ENCODE results near the gene DLX3. TPM values are rescaled to one million over a fixed set of nuclear protein-coding genes. Genes with fewer than 3 reads are reported as not detected.

Gene DLX3
- total and polyA plus RNA-seq, 2 donors (not counting 1 experiment from before 2014, with no cell fraction given), result not detected

GRCh38 chr17:49984283-49984682 lies 10.7 kb downstream of the DLX3 start:
- Histone ChIP-seq H3K4me1 (ENCODE audit: control insufficient read depth, extremely low read depth, insufficient read depth, low read length) (no peaks in the 10 kb centered on the region), H3K4me2 (ENCODE audit: extremely low read depth, insufficient read depth, low read length) (no peak overlapping the region), H4K20me1 (ENCODE audit: control insufficient read depth, extremely low read depth, insufficient read depth, low read length) (no peaks in the 10 kb centered on the region), H3K27me3 (ENCODE audit: control insufficient read depth, insufficient read depth, low read length) (peaks cover 40% of the 10 kb centered on the region), H3K9me3 (ENCODE audit: control insufficient read depth, insufficient read depth, low read depth, low read length) (no peaks in the 10 kb centered on the region), H3K79me2 (ENCODE audit: control insufficient read depth, insufficient read depth, low read length) (no peaks in the 10 kb centered on the region), H3K27ac (ENCODE audit: insufficient read depth, low read length) (no peak overlapping the region), H3K4me3 (replicated peaks in 1 of 4; ENCODE audit: control extremely low read depth in 1 of 4, insufficient read depth in 1 of 4, low read depth in 3 of 4, low read length in 4 of 4) (no peak overlapping the region), H3K36me3 (ENCODE audit: control insufficient read depth, insufficient read depth, low read length) (no peaks in the 10 kb centered on the region), H2AFZ (ENCODE audit: low read length) (no peak overlapping the region), H3K9ac (ENCODE audit: insufficient read depth, low read length) (no peak overlapping the region)
- no peak for TF ChIP-seq CTCF (conservative IDR thresholded peaks at IDR 0.05 in 1 of 2, IDR thresholded peaks at IDR 0.05 in 1 of 2; ENCODE audit: low read depth in 1 of 2, low read length in 2 of 2)
- TF ChIP-seq EZH2 (IDR thresholded peaks at IDR 0.05; ENCODE audit: low read length, missing control alignments), result no peak
- DNase-seq (ENCODE audit: low read depth in 2 of 2), result no peak

- no peak for DNase-seq (ENCODE audit: low read depth in 2 of 2)
- Histone ChIP-seq H3K27ac (ENCODE audit: insufficient read depth, low read length) (no peak overlapping the region), H3K4me1 (ENCODE audit: control insufficient read depth, extremely low read depth, insufficient read depth, low read length) (no peaks in the 10 kb centered on the region), H3K79me2 (ENCODE audit: control insufficient read depth, insufficient read depth, low read length) (no peaks in the 10 kb centered on the region), H3K9ac (ENCODE audit: insufficient read depth, low read length) (no peak overlapping the region), H3K4me3 (replicated peaks in 1 of 4; ENCODE audit: control extremely low read depth in 1 of 4, insufficient read depth in 1 of 4, low read depth in 3 of 4, low read length in 4 of 4) (no peak overlapping the region), H3K9me3 (ENCODE audit: control insufficient read depth, insufficient read depth, low read depth, low read length) (no peaks in the 10 kb centered on the region), H3K4me2 (ENCODE audit: extremely low read depth, insufficient read depth, low read length) (no peak overlapping the region), H3K27me3 (ENCODE audit: control insufficient read depth, insufficient read depth, low read length) (peaks cover 21% of the 10 kb centered on the region), H4K20me1 (ENCODE audit: control insufficient read depth, extremely low read depth, insufficient read depth, low read length) (no peaks in the 10 kb centered on the region), H3K36me3 (ENCODE audit: control insufficient read depth, insufficient read depth, low read length) (no peaks in the 10 kb centered on the region), H2AFZ (ENCODE audit: low read length) (no peak overlapping the region)
- TF ChIP-seq EZH2 (IDR thresholded peaks at IDR 0.05; ENCODE audit: low read length, missing control alignments), result no peak
- no peak for TF ChIP-seq CTCF (conservative IDR thresholded peaks at IDR 0.05 in 1 of 2, IDR thresholded peaks at IDR 0.05 in 1 of 2; ENCODE audit: low read depth in 1 of 2, low read length in 2 of 2)
Measured at GRCh38 chr17:49980703-49981197, 14.3 kb downstream of the DLX3 start.

- TF ChIP-seq CTCF (conservative IDR thresholded peaks at IDR 0.05 in 1 of 2, IDR thresholded peaks at IDR 0.05 in 1 of 2; ENCODE audit: low read depth in 1 of 2, low read length in 2 of 2), result no peak
- TF ChIP-seq EZH2 (IDR thresholded peaks at IDR 0.05; ENCODE audit: low read length, missing control alignments), result no peak
- no peak for DNase-seq (ENCODE audit: low read depth in 2 of 2)
- no peaks in the 10 kb centered on the region for H3K79me2 ChIP-seq (ENCODE audit: control insufficient read depth, insufficient read depth, low read length)
- peaks cover 26% of the 10 kb centered on the region for H3K27me3 ChIP-seq (ENCODE audit: control insufficient read depth, insufficient read depth, low read length)
- no peaks in the 10 kb centered on the region for H3K4me1 ChIP-seq (ENCODE audit: control insufficient read depth, extremely low read depth, insufficient read depth, low read length)
- H3K9ac ChIP-seq (ENCODE audit: insufficient read depth, low read length), result no peak overlapping the region
- no peaks in the 10 kb centered on the region for H3K36me3 ChIP-seq (ENCODE audit: control insufficient read depth, insufficient read depth, low read length)
- no peaks in the 10 kb centered on the region for H3K9me3 ChIP-seq (ENCODE audit: control insufficient read depth, insufficient read depth, low read depth, low read length)
- no peak overlapping the region for H3K4me3 ChIP-seq (replicated peaks in 1 of 4; ENCODE audit: control extremely low read depth in 1 of 4, insufficient read depth in 1 of 4, low read depth in 3 of 4, low read length in 4 of 4)
- no peak overlapping the region for H2AFZ ChIP-seq (ENCODE audit: low read length)
- no peaks in the 10 kb centered on the region for H4K20me1 ChIP-seq (ENCODE audit: control insufficient read depth, extremely low read depth, insufficient read depth, low read length)
- no peak overlapping the region for H3K4me2 ChIP-seq (ENCODE audit: extremely low read depth, insufficient read depth, low read length)
- H3K27ac ChIP-seq (ENCODE audit: insufficient read depth, low read length), result no peak overlapping the region
Measured at GRCh38 chr17:49979748-49980479, 15.1 kb downstream of the DLX3 start.

Measured in fibroblast of lung (primary cell).